PC-3 (cell line): ENCODE results near the gene CBFA2T3.

Experiments used
- CTCF ChIP-seq: fragments of 300-600 bp; sonication (generic); conservative IDR thresholded peaks from 2 replicates; pipeline ENCODE4 v1.5.1; 2017; ENCODE audit warnings: antibody characterized with exemption, low read depth, mild to moderate bottlenecking, low read length
- EZH2 ChIP-seq: fragments of 300-600 bp; sonication (generic); IDR thresholded peaks from one replicate; pipeline ENCODE4 v1.6.1; 2017; ENCODE audit warnings: antibody characterized with exemption, mild to moderate bottlenecking, low read length; ENCODE audit not compliant: unreplicated experiment
- EZH2phosphoT487 ChIP-seq: fragments of 300-600 bp; sonication (generic); IDR thresholded peaks from 2 replicates; pipeline ENCODE4 v1.6.1; 2018; ENCODE audit warnings: mild to moderate bottlenecking, antibody characterized with exemption, low read length, borderline replicate concordance

DNA sequence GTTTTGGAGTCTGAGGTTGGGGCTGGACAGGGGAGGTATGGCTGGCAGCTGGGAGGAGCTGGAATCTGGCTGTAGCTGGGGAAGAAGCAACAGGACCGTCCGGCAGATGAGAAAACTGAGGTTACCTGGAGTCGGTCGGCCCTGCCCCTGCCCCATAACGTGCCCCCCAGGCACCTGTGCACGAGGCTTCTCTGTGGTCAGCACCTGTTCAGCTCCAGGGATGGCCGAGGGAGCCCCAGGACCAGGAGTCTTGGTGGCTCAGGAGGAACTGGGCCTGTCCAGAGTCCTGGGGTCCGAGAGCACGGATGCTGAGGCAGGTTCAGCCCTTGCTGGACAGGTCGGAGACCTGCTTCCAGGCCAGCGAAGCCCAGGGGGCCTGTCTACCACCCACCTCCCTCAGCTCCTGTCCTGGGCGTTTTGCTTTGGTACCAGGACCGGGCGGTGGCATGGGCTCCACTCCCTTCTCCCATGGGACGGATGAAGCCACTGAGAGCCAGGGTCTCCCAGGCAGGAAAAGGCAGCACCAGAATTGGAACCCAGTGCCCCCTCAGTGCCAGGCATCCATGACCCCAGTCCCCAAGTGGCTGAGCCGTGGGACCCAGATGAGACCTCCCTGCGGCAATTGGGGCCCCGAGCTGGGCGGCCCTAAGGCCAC, 17.1 kb upstream of the CBFA2T3 start:
- TF ChIP-seq CTCF, result no peak
- no peak for TF ChIP-seq EZH2phosphoT487
- TF ChIP-seq EZH2, result no peak
